Activated B cell treated with CpG ODN at 0.5 μM for 24 hours (primary cell): ENCODE measurements around the gene FBH1. TPM values are rescaled to one million over a fixed set of nuclear protein-coding genes. Genes with fewer than 3 reads are reported as not detected.

Source experiments
- ATAC-seq: fragments of 200-7000 bp; cut with Tn5 transposase; one replicate; pipeline ENCODE4 v1.10.0; 2021; ENCODE audit warnings: low read depth, mild to moderate bottlenecking, moderate library complexity
- CTCF ChIA-PET: fragments of 350-600 bp; sonication (Branson Sonifier 250); formaldehyde crosslinking; loops from one replicate; lab custom pipeline; 2021; ENCODE audit warnings: antibody characterized with exemption; lab: Charles Lee
- POLR2A ChIA-PET: fragments of 350-600 bp; sonication (Branson Sonifier 250); formaldehyde crosslinking; loops from one replicate; lab custom pipeline; 2021; ENCODE audit warnings: antibody characterized with exemption; lab: Charles Lee
- DNase-seq: peaks from one replicate; pipeline ENCODE4 v3.0.0; 2022
- H3K27ac Mint-ChIP-seq: one replicate; pipeline ENCODE4 v1.8.0; 2020; ENCODE audit warnings: mixed read lengths
- H3K27me3 Mint-ChIP-seq: one replicate; pipeline ENCODE4 v1.8.0; 2021; ENCODE audit warnings: mixed read lengths
- H3K36me3 Mint-ChIP-seq: one replicate; pipeline ENCODE4 v1.8.0; 2021; ENCODE audit warnings: low read depth, mixed read lengths
- H3K4me1 Mint-ChIP-seq: one replicate; pipeline ENCODE4 v1.8.0; 2021; ENCODE audit warnings: mixed read lengths
- H3K4me3 Mint-ChIP-seq: one replicate; pipeline ENCODE4 v1.8.0; 2020; ENCODE audit warnings: mild to moderate bottlenecking, mixed read lengths
- H3K9me3 Mint-ChIP-seq: one replicate; pipeline ENCODE4 v1.8.0; 2020; ENCODE audit warnings: mixed read lengths
- intact Hi-C: fragments of 100-400 bp; cut with micrococcal nuclease; formaldehyde crosslinking; loops from one replicate; pipeline ENCODE4 v1.15.1; 2024
- total RNA-seq: library from RNA; stranded (reverse); gene quantifications from 2 replicates; pipeline ENCODE4 v1.2.3, GENCODE V29; 2022
- TF ChIP-seq, protein P1 (sequence below): fragments of 200-600 bp; IDR thresholded peaks from one replicate; pipeline ENCODE4 v1.8.0; 2022; ENCODE audit warnings: antibody characterized with exemption, mild to moderate bottlenecking

FBH1 gene
- total RNA-seq, 1 donor from 2014 or later, result 65.5 TPM

DNA sequence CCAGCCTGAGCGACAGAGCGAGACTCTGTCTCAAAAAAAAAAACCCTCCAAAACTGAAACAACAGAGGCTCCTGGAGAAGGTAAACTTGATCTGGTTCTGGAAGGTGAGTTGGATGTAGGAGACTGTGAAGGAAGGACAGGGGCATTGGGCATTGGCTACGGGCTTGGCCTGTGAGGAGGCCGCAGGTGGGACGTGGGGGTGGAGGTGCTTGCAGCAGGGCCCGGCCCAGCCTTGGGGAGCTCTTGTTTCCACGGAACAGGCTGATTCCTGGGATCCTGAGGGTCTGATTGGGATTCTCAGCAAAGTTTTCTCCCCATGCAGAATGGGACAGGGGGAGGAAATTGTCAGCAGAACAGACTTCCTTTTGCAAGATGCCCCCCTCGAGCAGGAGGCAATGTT is 56.7 kb downstream of the FBH1 start:
- Mint-ChIP-seq H3K4me3 (no peak overlapping the region), H3K27me3 (no peaks in the 10 kb centered on the region), H3K36me3 (peaks cover 4% of the 10 kb centered on the region), H3K4me1 (peaks cover 9% of the 10 kb centered on the region), H3K27ac (no peak overlapping the region), H3K9me3 (no peaks in the 10 kb centered on the region)
- ATAC-seq (no peak), DNase-seq (no peak)
- POLR2A ChIA-PET, result no interaction called here
- CTCF ChIA-PET, result no interaction called here
- intact Hi-C loops, result loop anchor here (5.0 kb wide), 1 partner anchor 66 kb away; no protein-coding TSS in a partner anchor
- TF ChIP-seq, protein P1, sequence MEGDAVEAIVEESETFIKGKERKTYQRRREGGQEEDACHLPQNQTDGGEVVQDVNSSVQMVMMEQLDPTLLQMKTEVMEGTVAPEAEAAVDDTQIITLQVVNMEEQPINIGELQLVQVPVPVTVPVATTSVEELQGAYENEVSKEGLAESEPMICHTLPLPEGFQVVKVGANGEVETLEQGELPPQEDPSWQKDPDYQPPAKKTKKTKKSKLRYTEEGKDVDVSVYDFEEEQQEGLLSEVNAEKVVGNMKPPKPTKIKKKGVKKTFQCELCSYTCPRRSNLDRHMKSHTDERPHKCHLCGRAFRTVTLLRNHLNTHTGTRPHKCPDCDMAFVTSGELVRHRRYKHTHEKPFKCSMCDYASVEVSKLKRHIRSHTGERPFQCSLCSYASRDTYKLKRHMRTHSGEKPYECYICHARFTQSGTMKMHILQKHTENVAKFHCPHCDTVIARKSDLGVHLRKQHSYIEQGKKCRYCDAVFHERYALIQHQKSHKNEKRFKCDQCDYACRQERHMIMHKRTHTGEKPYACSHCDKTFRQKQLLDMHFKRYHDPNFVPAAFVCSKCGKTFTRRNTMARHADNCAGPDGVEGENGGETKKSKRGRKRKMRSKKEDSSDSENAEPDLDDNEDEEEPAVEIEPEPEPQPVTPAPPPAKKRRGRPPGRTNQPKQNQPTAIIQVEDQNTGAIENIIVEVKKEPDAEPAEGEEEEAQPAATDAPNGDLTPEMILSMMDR, result no peak

DNA sequence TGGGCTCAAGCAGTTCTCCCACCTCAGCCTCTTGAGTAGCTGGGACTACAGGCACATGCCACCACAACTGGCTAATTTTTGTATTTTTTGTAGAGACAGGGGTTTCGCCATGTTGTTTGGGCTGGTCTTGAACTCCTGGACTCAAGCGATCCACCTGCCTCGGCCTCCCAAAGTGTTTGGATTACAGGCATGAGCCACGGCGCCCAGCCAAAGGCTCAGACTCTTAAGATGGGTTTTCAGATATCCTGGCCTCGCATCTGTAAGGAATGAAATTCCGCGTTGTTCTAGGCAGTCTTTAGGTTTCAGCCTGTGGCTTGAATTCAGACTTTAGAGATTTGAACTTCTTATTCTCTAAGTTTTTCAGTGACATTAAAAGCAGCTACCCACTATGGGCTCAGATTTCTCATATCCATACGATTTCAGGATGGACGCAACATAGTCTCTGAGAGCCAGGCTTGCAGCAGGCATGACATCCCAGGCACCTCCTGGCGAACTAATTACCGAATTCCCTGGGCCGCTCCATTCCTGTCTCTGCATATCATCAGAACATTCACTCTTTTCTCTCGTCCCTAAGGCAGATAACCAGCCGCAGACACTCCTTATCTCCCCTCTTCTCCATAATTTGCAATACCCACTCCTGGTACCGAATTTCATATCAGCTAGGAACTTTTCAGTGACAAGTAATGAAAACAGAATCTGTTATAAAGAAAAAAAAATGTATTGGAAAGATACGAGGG is 57.6 kb downstream of the FBH1 start:
- Mint-ChIP-seq H3K9me3 (no peaks in the 10 kb centered on the region), H3K27ac (no peak overlapping the region), H3K4me1 (peaks cover 9% of the 10 kb centered on the region), H3K36me3 (peaks cover 9% of the 10 kb centered on the region), H3K27me3 (no peaks in the 10 kb centered on the region), H3K4me3 (no peak overlapping the region)
- intact Hi-C loops, result loop anchor here (5.0 kb wide), 1 partner anchor 65 kb away; no protein-coding TSS in a partner anchor
- TF ChIP-seq, protein P1, result no peak
- ChIA-PET POLR2A (no interaction called here), CTCF (no interaction called here)
- DNase-seq, result no peak
- ATAC-seq, result no peak

DNA sequence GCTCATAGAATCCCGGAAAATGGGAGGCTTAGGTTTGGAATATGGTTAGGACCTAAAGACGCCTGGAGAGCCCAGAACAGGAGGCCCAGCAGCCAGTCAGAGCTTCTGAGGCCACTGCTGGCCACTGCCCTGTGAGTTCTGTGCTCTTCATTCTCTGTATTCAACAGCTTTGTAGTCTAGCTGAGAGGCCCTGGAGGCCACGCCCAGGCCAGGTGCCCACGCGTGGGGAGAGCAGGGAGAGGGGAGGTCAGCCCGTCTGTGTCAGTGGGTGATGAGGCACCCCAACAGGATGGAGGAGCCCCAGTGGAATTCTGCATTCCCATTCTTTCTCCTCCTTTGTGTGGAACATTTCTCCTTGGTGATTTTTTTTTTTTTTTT is 58.2 kb downstream of the FBH1 start:
- H3K4me1 Mint-ChIP-seq, result peaks cover 9% of the 10 kb centered on the region
- TF ChIP-seq, protein P1, result no peak
- intact Hi-C loops, result loop anchor here (5.0 kb wide), 1 partner anchor 64 kb away; no protein-coding TSS in a partner anchor
- POLR2A ChIA-PET, result no interaction called here
- no peaks in the 10 kb centered on the region for H3K9me3 Mint-ChIP-seq
- ATAC-seq (no peak), DNase-seq (no peak)
- H3K4me3 Mint-ChIP-seq, result no peak overlapping the region
- CTCF ChIA-PET, result no interaction called here
- H3K36me3 Mint-ChIP-seq, result peaks cover 13% of the 10 kb centered on the region
- no peaks in the 10 kb centered on the region for H3K27me3 Mint-ChIP-seq
- no peak overlapping the region for H3K27ac Mint-ChIP-seq

DNA sequence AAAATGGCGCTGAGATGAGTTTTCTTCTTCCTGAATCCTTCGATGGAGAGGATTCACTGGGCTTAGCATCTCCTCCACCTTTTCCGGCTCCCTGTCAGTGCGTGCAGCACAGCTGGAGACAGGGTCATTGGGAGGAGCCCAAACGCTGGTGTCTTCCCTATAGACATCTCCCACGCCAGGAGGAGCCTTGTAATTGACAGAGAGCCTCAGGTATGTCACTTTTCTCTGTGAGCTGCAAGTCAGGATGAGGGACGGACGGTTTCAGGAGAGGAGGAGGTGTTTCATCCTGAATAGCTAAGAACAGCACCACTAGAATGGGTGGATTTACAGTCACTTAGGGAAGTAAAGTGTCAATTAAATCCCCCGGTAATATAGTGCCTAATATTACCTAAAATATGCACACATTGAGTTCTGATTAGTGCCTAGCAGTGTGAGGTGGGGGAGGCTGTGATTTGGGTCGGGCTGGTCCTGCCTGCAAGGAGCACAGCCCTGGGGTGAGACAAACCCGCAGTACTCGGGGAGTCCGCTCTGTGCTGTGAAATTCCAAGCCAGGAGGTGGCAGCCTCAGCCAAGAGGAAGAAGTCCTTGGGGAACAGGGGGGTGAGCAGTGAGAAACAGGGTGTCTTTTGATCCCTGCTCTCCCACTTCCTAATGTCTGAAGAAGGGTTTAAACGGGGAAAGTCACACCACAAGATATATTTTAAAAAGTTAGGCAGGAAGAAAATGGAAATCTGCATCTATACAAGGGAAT is 59.1 kb downstream of the FBH1 start:
- TF ChIP-seq, protein P1, result no peak
- H3K27ac Mint-ChIP-seq, result no peak overlapping the region

DNA sequence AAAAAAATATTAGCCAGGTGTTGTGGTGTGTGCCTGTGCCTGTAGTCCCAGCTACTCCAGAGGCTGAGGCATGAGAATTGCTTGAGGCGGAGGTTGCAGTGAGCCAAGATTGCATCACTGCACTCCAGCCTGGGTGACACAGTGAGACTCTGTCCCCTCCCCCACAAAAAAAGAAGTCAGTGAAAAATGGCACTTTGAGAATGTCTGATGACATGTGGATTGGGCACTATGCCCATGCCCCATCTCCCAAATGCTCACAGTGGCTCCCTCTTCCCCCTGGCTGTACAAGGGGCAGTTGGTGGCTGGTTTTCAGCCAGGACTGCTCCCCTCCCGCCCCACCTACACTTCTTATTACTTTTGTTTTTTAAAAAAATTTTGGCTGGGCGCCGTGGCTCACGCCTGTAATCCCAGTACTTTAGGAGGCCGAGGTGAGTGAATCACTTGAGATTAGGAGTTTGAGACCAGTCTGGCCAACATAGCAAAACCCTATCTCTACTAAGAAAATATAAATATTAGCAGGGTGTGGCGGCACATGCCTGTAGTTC is 61.2 kb downstream of the FBH1 start:
- TF ChIP-seq, protein P1, result no peak
- DNase-seq (no peak), ATAC-seq (no peak)
- peaks cover 24% of the 10 kb centered on the region for H3K36me3 Mint-ChIP-seq
- POLR2A ChIA-PET, result no interaction called here
- CTCF ChIA-PET, result no interaction called here
- intact Hi-C loops, result no loop called here
- H3K27ac Mint-ChIP-seq, result no peak overlapping the region
- no peaks in the 10 kb centered on the region for H3K9me3 Mint-ChIP-seq
- H3K4me1 Mint-ChIP-seq, result no peaks in the 10 kb centered on the region
- no peak overlapping the region for H3K4me3 Mint-ChIP-seq
- no peaks in the 10 kb centered on the region for H3K27me3 Mint-ChIP-seq

More for the DNA sequence above, 59.1 kb downstream of the FBH1 start:
- intact Hi-C loops, result loop anchor here (5.0 kb wide), 1 partner anchor 63 kb away; no protein-coding TSS in a partner anchor
- Mint-ChIP-seq H3K4me1 (peaks cover 9% of the 10 kb centered on the region), H3K36me3 (peaks cover 20% of the 10 kb centered on the region), H3K27me3 (no peaks in the 10 kb centered on the region), H3K9me3 (no peaks in the 10 kb centered on the region), H3K4me3 (no peak overlapping the region)
- ChIA-PET POLR2A (no interaction called here), CTCF (interaction anchor here (1.1 kb wide), 1 partner anchor 10 kb away, joined by 3 read pairs; no protein-coding TSS in a partner anchor)
- peak; percentile 49 for ATAC-seq
- DNase-seq, result no peak
